ENCODE data around the gene CTNNA2.

DNA sequence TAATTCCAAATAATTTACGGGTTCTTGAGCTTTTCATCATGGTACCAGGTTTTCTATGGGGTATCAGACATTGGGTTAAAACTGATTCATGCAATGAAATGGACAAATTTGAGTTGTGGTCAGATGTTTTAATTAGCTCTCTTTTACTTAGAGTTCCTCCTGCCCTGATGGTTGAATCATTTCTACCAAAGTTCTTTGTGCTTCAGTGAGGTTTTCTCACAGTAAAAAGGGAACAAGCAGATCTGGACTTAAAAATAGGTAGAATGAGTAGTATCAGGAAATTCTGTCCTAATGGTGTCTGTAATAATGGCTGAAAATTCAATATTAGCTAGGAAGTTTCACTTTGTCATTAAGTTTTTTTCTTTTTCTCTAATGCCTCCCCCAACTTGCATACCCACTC, 951.4 kb downstream of the CTNNA2 start:
- no peak for TF ChIP-seq EP300 (IDR thresholded peaks at IDR 0.05; ENCODE audit: borderline replicate concordance)
- TF ChIP-seq RAD21 (IDR thresholded peaks at IDR 0.05; ENCODE audit: low read depth), result no peak
- TF ChIP-seq FOXM1 (IDR thresholded peaks at IDR 0.05; ENCODE audit: borderline replicate concordance, low read depth), result no peak
- TF ChIP-seq CEBPB (IDR thresholded peaks at IDR 0.05), result no peak
- TF ChIP-seq CREB1 (IDR thresholded peaks at IDR 0.05; ENCODE audit: low read depth), result no peak
- TF ChIP-seq TEAD4 (IDR thresholded peaks at IDR 0.05), result no peak
- TF ChIP-seq, protein P1, sequence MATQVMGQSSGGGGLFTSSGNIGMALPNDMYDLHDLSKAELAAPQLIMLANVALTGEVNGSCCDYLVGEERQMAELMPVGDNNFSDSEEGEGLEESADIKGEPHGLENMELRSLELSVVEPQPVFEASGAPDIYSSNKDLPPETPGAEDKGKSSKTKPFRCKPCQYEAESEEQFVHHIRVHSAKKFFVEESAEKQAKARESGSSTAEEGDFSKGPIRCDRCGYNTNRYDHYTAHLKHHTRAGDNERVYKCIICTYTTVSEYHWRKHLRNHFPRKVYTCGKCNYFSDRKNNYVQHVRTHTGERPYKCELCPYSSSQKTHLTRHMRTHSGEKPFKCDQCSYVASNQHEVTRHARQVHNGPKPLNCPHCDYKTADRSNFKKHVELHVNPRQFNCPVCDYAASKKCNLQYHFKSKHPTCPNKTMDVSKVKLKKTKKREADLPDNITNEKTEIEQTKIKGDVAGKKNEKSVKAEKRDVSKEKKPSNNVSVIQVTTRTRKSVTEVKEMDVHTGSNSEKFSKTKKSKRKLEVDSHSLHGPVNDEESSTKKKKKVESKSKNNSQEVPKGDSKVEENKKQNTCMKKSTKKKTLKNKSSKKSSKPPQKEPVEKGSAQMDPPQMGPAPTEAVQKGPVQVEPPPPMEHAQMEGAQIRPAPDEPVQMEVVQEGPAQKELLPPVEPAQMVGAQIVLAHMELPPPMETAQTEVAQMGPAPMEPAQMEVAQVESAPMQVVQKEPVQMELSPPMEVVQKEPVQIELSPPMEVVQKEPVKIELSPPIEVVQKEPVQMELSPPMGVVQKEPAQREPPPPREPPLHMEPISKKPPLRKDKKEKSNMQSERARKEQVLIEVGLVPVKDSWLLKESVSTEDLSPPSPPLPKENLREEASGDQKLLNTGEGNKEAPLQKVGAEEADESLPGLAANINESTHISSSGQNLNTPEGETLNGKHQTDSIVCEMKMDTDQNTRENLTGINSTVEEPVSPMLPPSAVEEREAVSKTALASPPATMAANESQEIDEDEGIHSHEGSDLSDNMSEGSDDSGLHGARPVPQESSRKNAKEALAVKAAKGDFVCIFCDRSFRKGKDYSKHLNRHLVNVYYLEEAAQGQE (IDR thresholded peaks at IDR 0.05; ENCODE audit: low read depth), result no peak
- TF ChIP-seq, protein P2, sequence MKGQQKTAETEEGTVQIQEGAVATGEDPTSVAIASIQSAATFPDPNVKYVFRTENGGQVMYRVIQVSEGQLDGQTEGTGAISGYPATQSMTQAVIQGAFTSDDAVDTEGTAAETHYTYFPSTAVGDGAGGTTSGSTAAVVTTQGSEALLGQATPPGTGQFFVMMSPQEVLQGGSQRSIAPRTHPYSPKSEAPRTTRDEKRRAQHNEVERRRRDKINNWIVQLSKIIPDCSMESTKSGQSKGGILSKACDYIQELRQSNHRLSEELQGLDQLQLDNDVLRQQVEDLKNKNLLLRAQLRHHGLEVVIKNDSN (IDR thresholded peaks at IDR 0.05), result no peak
